Measurements from ENCODE around the gene CLCN4.

- TF ChIP-seq TAF1 (IDR thresholded peaks at IDR 0.05; ENCODE audit: low read depth, low read length) (no peak), POLR2A (IDR thresholded peaks at IDR 0.05; ENCODE audit: low read depth, low read length) (no peak)
Observed at GRCh38 chrX:10121787-10122186, 35.0 kb upstream of the CLCN4 start.
